SK-N-MC (cell line): ENCODE results near the gene TRIL.

Experiments
- EZH2 ChIP-seq: fragments of 200-600 bp; sonication (generic); IDR thresholded peaks from one replicate; pipeline ENCODE4 v1.6.1; 2017; ENCODE audit warnings: antibody characterized with exemption
- FOXP2 ChIP-seq: optimal IDR thresholded peaks from 2 replicates; pipeline ENCODE3; 2011; ENCODE audit warnings: mild to moderate bottlenecking, moderate library complexity; ENCODE audit not compliant: insufficient read depth; ENCODE audit errors: extremely low read length, control extremely low read depth
- POLR2AphosphoS5 ChIP-seq: IDR thresholded peaks from 2 replicates; pipeline ENCODE4 v1.6.1; 2012; ENCODE audit warnings: mild to moderate bottlenecking, low read depth, low read length, borderline replicate concordance

DNA sequence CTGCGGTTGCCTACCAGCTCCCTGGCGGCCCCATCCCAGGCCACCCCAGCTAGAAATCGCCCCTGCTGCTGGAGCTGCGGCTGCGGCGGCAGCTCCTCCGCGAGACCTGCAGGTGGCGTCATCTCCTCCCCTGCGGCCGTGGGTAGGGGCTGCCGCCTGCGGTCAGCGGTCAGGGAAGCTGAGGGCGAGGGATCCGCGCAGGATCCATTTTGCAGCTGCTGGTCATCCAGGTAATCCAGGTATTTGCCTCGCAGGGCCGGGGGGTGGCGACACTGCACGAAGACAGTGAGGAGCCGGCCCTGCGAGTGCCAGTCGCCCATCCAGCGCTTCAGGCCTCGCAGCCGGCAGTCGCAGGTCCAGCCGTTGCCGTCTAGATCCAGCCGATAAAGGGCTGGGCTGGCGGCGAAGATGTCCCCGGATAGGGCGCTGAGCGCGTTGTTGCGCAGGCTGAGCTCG is 1.5 kb downstream of the TRIL start:
- TF ChIP-seq EZH2: no peak
- no peak for TF ChIP-seq POLR2AphosphoS5
- no peak for TF ChIP-seq FOXP2
